ENCODE measurements around the gene ZPBP2. TPM values are rescaled to one million over a fixed set of nuclear protein-coding genes. Genes with fewer than 3 reads are reported as not detected.

ZPBP2 gene
- total and polyA plus RNA-seq, 2 of the 13 experiments (the other 11 are each of a cell fraction or from before 2014, with no cell fraction given): not detected

DNA sequence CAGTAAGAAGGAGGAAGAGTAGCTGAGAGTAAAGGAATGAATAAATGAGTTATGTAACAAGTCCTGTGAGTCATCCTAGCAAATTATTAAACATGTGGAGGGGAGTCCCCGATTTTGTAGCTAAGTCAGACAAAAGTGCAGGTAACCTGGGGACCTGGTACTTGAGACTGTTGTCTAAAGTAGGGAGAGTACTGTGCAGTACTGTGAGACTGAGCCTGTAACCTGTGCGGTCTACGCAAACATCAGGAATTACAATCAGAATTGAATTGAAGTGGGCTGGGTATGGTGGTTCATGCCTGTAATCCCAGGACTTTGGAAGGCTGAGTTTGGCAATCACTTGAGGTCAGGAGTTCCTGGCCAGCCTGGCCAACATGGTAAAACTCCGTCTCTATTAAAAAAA, 39.6 kb upstream of the ZPBP2 start (continued):
- TF ChIP-seq TOPORS (CRISPR knock-in tag; IDR thresholded peaks at IDR 0.05) (no peak), NFE2L1 (CRISPR knock-in tag; IDR thresholded peaks at IDR 0.05; ENCODE audit: borderline replicate concordance) (no peak), SATB2 (CRISPR knock-in tag; IDR thresholded peaks at IDR 0.05) (no peak), TAF15 (IDR thresholded peaks at IDR 0.05; ENCODE audit: low read depth, low read length, poor library complexity, severe bottlenecking) (no peak), MED13 (CRISPR knock-in tag; IDR thresholded peaks at IDR 0.05) (no peak), ZNF138 (CRISPR knock-in tag; IDR thresholded peaks at IDR 0.05; ENCODE audit: low read depth) (no peak), FOXC1 (CRISPR knock-in tag; IDR thresholded peaks at IDR 0.05; ENCODE audit: borderline replicate concordance) (no peak), NCOR1 (IDR thresholded peaks at IDR 0.05; ENCODE audit: borderline replicate concordance, low read length) (0 out of 2 replicates have a peak, but pooled peaks have one; percentile 22), RBM22 (optimal IDR thresholded peaks at IDR 0.05; ENCODE audit: low read length) (no peak), SRSF9 (IDR thresholded peaks at IDR 0.05; ENCODE audit: borderline replicate concordance, insufficient read depth, low read depth, low read length, poor library complexity, severe bottlenecking) (no peak), ZNF225 (CRISPR knock-in tag; IDR thresholded peaks at IDR 0.05) (no peak), HNF4A (CRISPR knock-in tag; IDR thresholded peaks at IDR 0.05) (peak; percentile 62), NR1H2 (CRISPR knock-in tag; IDR thresholded peaks at IDR 0.05; ENCODE audit: borderline replicate concordance, low read depth) (no peak), SOX6 (IDR thresholded peaks at IDR 0.05) (no peak), SOX6 (CRISPR knock-in tag; IDR thresholded peaks at IDR 0.05) (peak; percentile 42), ZNF605 (CRISPR knock-in tag; IDR thresholded peaks at IDR 0.05) (0 out of 2 replicates have a peak, but pooled peaks have one; percentile 24)
- TF ChIP-seq, protein P1, sequence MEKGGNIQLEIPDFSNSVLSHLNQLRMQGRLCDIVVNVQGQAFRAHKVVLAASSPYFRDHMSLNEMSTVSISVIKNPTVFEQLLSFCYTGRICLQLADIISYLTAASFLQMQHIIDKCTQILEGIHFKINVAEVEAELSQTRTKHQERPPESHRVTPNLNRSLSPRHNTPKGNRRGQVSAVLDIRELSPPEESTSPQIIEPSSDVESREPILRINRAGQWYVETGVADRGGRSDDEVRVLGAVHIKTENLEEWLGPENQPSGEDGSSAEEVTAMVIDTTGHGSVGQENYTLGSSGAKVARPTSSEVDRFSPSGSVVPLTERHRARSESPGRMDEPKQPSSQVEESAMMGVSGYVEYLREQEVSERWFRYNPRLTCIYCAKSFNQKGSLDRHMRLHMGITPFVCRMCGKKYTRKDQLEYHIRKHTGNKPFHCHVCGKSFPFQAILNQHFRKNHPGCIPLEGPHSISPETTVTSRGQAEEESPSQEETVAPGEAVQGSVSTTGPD (CRISPR knock-in tag; IDR thresholded peaks at IDR 0.05): no peak
- TF ChIP-seq, protein P2, sequence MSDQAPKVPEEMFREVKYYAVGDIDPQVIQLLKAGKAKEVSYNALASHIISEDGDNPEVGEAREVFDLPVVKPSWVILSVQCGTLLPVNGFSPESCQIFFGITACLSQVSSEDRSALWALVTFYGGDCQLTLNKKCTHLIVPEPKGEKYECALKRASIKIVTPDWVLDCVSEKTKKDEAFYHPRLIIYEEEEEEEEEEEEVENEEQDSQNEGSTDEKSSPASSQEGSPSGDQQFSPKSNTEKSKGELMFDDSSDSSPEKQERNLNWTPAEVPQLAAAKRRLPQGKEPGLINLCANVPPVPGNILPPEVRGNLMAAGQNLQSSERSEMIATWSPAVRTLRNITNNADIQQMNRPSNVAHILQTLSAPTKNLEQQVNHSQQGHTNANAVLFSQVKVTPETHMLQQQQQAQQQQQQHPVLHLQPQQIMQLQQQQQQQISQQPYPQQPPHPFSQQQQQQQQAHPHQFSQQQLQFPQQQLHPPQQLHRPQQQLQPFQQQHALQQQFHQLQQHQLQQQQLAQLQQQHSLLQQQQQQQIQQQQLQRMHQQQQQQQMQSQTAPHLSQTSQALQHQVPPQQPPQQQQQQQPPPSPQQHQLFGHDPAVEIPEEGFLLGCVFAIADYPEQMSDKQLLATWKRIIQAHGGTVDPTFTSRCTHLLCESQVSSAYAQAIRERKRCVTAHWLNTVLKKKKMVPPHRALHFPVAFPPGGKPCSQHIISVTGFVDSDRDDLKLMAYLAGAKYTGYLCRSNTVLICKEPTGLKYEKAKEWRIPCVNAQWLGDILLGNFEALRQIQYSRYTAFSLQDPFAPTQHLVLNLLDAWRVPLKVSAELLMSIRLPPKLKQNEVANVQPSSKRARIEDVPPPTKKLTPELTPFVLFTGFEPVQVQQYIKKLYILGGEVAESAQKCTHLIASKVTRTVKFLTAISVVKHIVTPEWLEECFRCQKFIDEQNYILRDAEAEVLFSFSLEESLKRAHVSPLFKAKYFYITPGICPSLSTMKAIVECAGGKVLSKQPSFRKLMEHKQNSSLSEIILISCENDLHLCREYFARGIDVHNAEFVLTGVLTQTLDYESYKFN (CRISPR knock-in tag; conservative IDR thresholded peaks at IDR 0.05): peak; percentile 31
- TF ChIP-seq, protein P3, sequence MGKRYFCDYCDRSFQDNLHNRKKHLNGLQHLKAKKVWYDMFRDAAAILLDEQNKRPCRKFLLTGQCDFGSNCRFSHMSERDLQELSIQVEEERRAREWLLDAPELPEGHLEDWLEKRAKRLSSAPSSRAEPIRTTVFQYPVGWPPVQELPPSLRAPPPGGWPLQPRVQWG (CRISPR knock-in tag; IDR thresholded peaks at IDR 0.05; ENCODE audit: borderline replicate concordance, low read depth): no peak
- TF ChIP-seq, protein P4, sequence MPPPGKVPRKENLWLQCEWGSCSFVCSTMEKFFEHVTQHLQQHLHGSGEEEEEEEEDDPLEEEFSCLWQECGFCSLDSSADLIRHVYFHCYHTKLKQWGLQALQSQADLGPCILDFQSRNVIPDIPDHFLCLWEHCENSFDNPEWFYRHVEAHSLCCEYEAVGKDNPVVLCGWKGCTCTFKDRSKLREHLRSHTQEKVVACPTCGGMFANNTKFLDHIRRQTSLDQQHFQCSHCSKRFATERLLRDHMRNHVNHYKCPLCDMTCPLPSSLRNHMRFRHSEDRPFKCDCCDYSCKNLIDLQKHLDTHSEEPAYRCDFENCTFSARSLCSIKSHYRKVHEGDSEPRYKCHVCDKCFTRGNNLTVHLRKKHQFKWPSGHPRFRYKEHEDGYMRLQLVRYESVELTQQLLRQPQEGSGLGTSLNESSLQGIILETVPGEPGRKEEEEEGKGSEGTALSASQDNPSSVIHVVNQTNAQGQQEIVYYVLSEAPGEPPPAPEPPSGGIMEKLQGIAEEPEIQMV (CRISPR knock-in tag; IDR thresholded peaks at IDR 0.05; ENCODE audit: low read depth): no peak
- TF ChIP-seq, protein P5, sequence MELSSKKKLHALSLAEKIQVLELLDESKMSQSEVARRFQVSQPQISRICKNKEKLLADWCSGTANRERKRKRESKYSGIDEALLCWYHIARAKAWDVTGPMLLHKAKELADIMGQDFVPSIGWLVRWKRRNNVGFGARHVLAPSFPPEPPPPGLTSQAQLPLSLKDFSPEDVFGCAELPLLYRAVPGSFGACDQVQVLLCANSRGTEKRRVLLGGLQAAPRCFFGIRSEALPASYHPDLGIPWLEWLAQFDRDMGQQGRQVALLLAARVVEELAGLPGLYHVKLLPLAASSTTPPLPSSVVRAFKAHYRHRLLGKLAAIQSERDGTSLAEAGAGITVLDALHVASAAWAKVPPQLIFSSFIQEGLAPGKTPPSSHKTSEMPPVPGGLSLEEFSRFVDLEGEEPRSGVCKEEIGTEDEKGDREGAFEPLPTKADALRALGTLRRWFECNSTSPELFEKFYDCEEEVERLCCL (CRISPR knock-in tag; IDR thresholded peaks at IDR 0.05; ENCODE audit: borderline replicate concordance): no peak
